Mesenchymal stem cell (in vitro differentiated cells and primary cell): Measurements from ENCODE around the gene TRIP12.

ENCODE experiments used
- DNase-seq: peaks from one replicate; pipeline ENCODE4 v3.0.0-alpha.2; 2013
- H2AFZ ChIP-seq: one replicate; pipeline ENCODE4 v1.6.1; 2013; ENCODE audit warnings: low read depth, mild to moderate bottlenecking, control low read depth, inconsistent platforms, low read length, moderate library complexity
- H2AK5ac ChIP-seq: 2 replicates; pipeline ENCODE4 v1.6.1; 2013; ENCODE audit warnings: low read length, moderate library complexity, mild to moderate bottlenecking, inconsistent platforms; ENCODE audit not compliant: severe bottlenecking
- H2BK120ac ChIP-seq: one replicate; pipeline ENCODE4 v1.6.1; 2013; ENCODE audit warnings: low read depth, mild to moderate bottlenecking, inconsistent platforms, low read length, moderate library complexity
- H2BK12ac ChIP-seq, 2 experiments: one replicate each; pipeline ENCODE4 v1.6.1; 2013; ENCODE audit warnings: inconsistent platforms in 2 of 2, low read length in 2 of 2, mild to moderate bottlenecking in 2 of 2, moderate library complexity in 2 of 2, control low read depth in 1 of 2
- H2BK15ac ChIP-seq: one replicate; pipeline ENCODE4 v1.6.1; 2013; ENCODE audit warnings: mild to moderate bottlenecking, low read depth, inconsistent platforms; ENCODE audit not compliant: poor library complexity, severe bottlenecking
- H2BK5ac ChIP-seq: 2 replicates; pipeline ENCODE4 v1.6.1; 2013; ENCODE audit warnings: low read depth, mild to moderate bottlenecking, low read length, control low read depth, inconsistent platforms; ENCODE audit not compliant: poor library complexity, severe bottlenecking
- H3K14ac ChIP-seq, 2 experiments: one replicate each; pipeline ENCODE4 v1.6.1; 2013; ENCODE audit warnings: inconsistent platforms in 2 of 2, low read length in 2 of 2, control low read depth in 1 of 2, mild to moderate bottlenecking in 1 of 2, moderate library complexity in 1 of 2
- H3K18ac ChIP-seq, 2 experiments: one replicate each; pipeline ENCODE4 v1.6.1; 2013; ENCODE audit warnings: inconsistent platforms in 2 of 2, low read length in 2 of 2, control low read depth in 1 of 2, low read depth in 1 of 2, mild to moderate bottlenecking in 1 of 2
- H3K23ac ChIP-seq, 2 experiments: one replicate each; pipeline ENCODE4 v1.6.1; 2013; ENCODE audit warnings: inconsistent platforms in 2 of 2, low read length in 2 of 2, mild to moderate bottlenecking in 2 of 2, moderate library complexity in 2 of 2, control low read depth in 1 of 2
- H3K27ac ChIP-seq: 2 replicates; pipeline ENCODE4 v1.5.1; 2013; ENCODE audit warnings: mild to moderate bottlenecking, moderate library complexity, low read length, control low read depth, inconsistent platforms; ENCODE audit not compliant: poor library complexity, severe bottlenecking
- H3K27me3 ChIP-seq, 2 experiments: 2 replicates each; pipeline versions ENCODE4 v1.6.1 to v1.7.0; 2013; ENCODE audit warnings: low read length in 2 of 2, mild to moderate bottlenecking in 2 of 2, moderate library complexity in 2 of 2, control low read depth in 1 of 2, inconsistent platforms in 1 of 2; ENCODE audit not compliant: control insufficient read depth in 1 of 2, insufficient read depth in 1 of 2
- H3K36me3 ChIP-seq, 2 experiments: 2 replicates each; pipeline versions ENCODE4 v1.6.1 to v1.7.0; 2013; ENCODE audit warnings: low read length in 2 of 2, control low read depth in 1 of 2, inconsistent platforms in 1 of 2, low read depth in 1 of 2, mild to moderate bottlenecking in 1 of 2; ENCODE audit not compliant: insufficient read depth in 2 of 2, control insufficient read depth in 1 of 2
- H3K4ac ChIP-seq, 2 experiments: one replicate each; pipeline ENCODE4 v1.6.1; 2013; ENCODE audit warnings: inconsistent platforms in 2 of 2, low read length in 2 of 2, mild to moderate bottlenecking in 2 of 2, moderate library complexity in 2 of 2, control low read depth in 1 of 2, low read depth in 1 of 2
- H3K4me1 ChIP-seq: 2 replicates; pipeline ENCODE4 v1.6.1; 2013; ENCODE audit warnings: low read depth, low read length, control low read depth; ENCODE audit not compliant: control insufficient read depth, insufficient read depth
- H3K4me2 ChIP-seq: 2 replicates; pipeline ENCODE4 v1.6.1; 2013; ENCODE audit warnings: low read length, mild to moderate bottlenecking, inconsistent platforms; ENCODE audit not compliant: poor library complexity, severe bottlenecking
- H3K4me3 ChIP-seq, 2 experiments: 2 replicates each; pipeline versions ENCODE4 v1.5.1 to v1.7.0; 2013; ENCODE audit warnings: low read length in 2 of 2, mild to moderate bottlenecking in 2 of 2, control low read depth in 1 of 2, low read depth in 1 of 2; ENCODE audit not compliant: insufficient read depth in 1 of 2
- H3K79me1 ChIP-seq: replicated peaks from 2 replicates; pipeline ENCODE4 v1.6.1; 2013; ENCODE audit warnings: mild to moderate bottlenecking, control low read depth, low read length, inconsistent platforms; ENCODE audit not compliant: poor library complexity, severe bottlenecking
- H3K9ac ChIP-seq: 2 replicates; pipeline ENCODE4 v1.7.0; 2013; ENCODE audit warnings: mild to moderate bottlenecking, low read length, moderate library complexity
- H3K9me3 ChIP-seq: 2 replicates; pipeline ENCODE4 v1.7.0; 2013; ENCODE audit warnings: mild to moderate bottlenecking, low read length; ENCODE audit not compliant: control insufficient read depth
- H4K8ac ChIP-seq: one replicate; pipeline ENCODE4 v1.6.1; 2013; ENCODE audit warnings: inconsistent platforms, mild to moderate bottlenecking, low read length, moderate library complexity
- H4K91ac ChIP-seq: one replicate; pipeline ENCODE4 v1.6.1; 2013; ENCODE audit warnings: mild to moderate bottlenecking, low read length, inconsistent platforms
- WGBS: methylation state at CpG from one replicate; pipeline ENCODE4 v1.1.7; 2013; ENCODE audit warnings: mixed read lengths; 5-methylcytosine and 5-hydroxymethylcytosine counted together

Gene TRIP12

DNA sequence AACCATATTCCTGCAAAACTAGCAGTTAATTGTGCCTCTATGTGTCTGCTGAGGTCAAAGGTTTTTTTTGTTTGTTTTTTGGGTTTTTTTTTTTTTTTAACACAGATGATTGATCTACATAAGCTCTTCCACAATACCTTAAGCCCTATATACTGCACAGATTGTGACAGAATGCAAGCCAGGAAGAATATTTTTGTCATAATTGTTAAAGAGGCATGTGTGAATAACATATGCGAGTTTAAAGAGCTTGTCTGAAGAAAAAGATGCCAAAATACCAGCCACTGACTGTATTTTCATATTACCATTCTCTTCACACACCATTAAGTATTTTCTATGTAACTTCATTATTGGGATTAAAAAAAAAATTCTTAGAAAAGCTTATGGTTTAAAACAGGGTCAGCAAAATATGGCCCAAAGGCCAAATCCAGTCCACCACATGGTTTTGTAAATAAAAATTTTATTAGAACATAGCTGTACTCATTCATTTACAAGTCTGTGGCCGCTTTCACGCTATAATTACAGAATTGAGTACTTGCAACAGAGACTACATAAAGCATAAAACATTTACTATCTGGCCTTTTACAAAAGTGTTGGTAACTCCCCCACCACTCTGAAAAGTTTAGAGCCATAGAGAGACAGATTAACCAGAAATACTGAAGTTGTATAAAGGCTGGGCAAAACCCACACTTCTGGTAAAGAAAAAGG is 89.9 kb downstream of the TRIP12 start:
- Histone ChIP-seq H3K4me3 (no peak overlapping the region), H3K79me1 (peaks cover 13% of the 10 kb centered on the region), H4K8ac (no peak overlapping the region), H3K36me3 (peaks cover 14 to 84% of the 10 kb centered on the region in 2 experiments), H2BK5ac (no peak overlapping the region), H2AFZ (no peak overlapping the region), H3K27me3 (no peaks in the 10 kb centered on the region), H2AK5ac (no peak overlapping the region), H3K9ac (no peak overlapping the region), H3K9me3 (no peaks in the 10 kb centered on the region), H3K4ac (no peak overlapping the region), H2BK15ac (no peak overlapping the region), H3K4me1 (peaks cover 6% of the 10 kb centered on the region), H3K27ac (no peak overlapping the region), H4K91ac (no peak overlapping the region), H3K18ac (no peak overlapping the region), H3K23ac (no peak overlapping the region), H2BK120ac (no peak overlapping the region), H3K14ac (no peak overlapping the region), H2BK12ac (no peak overlapping the region), H3K4me2 (no peak overlapping the region)
- DNase-seq, result no peak
- 100% methylated on average over 3 of the region's 3 CpGs for WGBS

DNA sequence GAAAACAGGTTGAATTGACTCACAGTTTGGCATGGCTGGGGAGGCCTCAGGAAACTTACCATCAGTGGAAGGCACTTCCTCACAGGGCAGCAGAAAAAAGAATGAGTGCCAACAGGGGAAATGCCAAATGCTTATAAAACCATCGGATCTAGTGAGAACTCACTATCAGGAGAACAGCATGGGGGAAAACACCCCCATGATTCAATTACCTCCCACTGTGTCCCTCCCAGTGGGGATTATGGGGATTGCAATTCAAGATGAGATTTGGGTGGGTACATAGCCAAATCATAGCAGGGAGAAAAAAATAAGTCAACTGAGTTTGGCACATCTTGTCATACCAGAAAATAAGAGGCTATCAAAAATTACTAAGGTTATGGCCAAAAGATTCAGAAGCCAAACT is 96.3 kb downstream of the TRIP12 start:
- no peak for DNase-seq
- H4K91ac ChIP-seq, result no peak overlapping the region
- no peak overlapping the region for H2BK5ac ChIP-seq

DNA sequence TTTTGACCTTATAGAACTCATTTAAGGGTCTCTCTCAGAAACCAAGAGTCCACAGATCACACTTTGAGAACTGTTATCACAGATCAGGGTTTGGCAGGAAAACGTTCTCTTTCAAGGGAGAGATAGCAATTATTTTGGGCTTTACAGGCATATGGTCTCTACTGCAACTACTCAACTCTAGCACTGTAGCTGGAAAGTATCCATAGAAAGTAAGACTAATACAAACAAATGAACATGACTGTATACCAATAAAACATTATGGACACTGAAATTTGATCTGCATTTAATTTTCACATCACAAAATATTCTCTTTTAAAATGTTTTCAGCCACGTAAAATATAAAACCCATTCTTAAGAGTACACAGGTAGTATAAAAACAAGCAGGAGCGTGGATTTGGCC is 100.5 kb downstream of the TRIP12 start:
- no peak overlapping the region for H3K23ac ChIP-seq
- H2BK5ac ChIP-seq, result no peak overlapping the region
- H3K14ac ChIP-seq, result no peak overlapping the region
- no peak overlapping the region for H3K18ac ChIP-seq
- H4K8ac ChIP-seq, result no peak overlapping the region
- no peak for DNase-seq
- H2AFZ ChIP-seq, result no peak overlapping the region
- no peak overlapping the region for H2BK120ac ChIP-seq
- no peak overlapping the region for H2BK12ac ChIP-seq
- H3K4me2 ChIP-seq, result no peak overlapping the region
- peaks cover 11% of the 10 kb centered on the region for H3K79me1 ChIP-seq
- H3K9ac ChIP-seq, result no peak overlapping the region
- no peak overlapping the region for H2BK15ac ChIP-seq
- H3K4me1 ChIP-seq, result no peaks in the 10 kb centered on the region
- no peak overlapping the region for H4K91ac ChIP-seq
- H3K27me3 ChIP-seq, result no peaks in the 10 kb centered on the region
- no peaks in the 10 kb centered on the region for H3K9me3 ChIP-seq
- H2AK5ac ChIP-seq, result no peak overlapping the region
- 97% methylated on average over 2 of the region's 3 CpGs for WGBS
- H3K27ac ChIP-seq, result no peak overlapping the region
- H3K4ac ChIP-seq, result no peak overlapping the region
- peaks cover 14 to 79% of the 10 kb centered on the region in 2 experiments for H3K36me3 ChIP-seq
- no peak overlapping the region for H3K4me3 ChIP-seq

More for the DNA sequence above, 96.3 kb downstream of the TRIP12 start:
- H3K18ac ChIP-seq, result no peak overlapping the region
- no peak overlapping the region for H3K27ac ChIP-seq
- no peaks in the 10 kb centered on the region for H3K4me1 ChIP-seq
- no peaks in the 10 kb centered on the region for H3K27me3 ChIP-seq
- H2BK120ac ChIP-seq, result no peak overlapping the region
- H3K4me2 ChIP-seq, result no peak overlapping the region
- no peak overlapping the region for H3K4me3 ChIP-seq
- H3K14ac ChIP-seq, result no peak overlapping the region
- H2AFZ ChIP-seq, result no peak overlapping the region
- H2BK15ac ChIP-seq, result no peak overlapping the region
- no peak overlapping the region for H2BK12ac ChIP-seq
- peaks cover 10% of the 10 kb centered on the region for H3K79me1 ChIP-seq
- H3K36me3 ChIP-seq, result peaks cover 14 to 80% of the 10 kb centered on the region in 2 experiments
- WGBS, result no CpG with 5 or more reads among the region's 1 CpG
- no peak overlapping the region for H4K8ac ChIP-seq
- no peak overlapping the region for H3K9ac ChIP-seq
- no peaks in the 10 kb centered on the region for H3K9me3 ChIP-seq
- no peak overlapping the region for H2AK5ac ChIP-seq
- no peak overlapping the region for H3K4ac ChIP-seq
- no peak overlapping the region for H3K23ac ChIP-seq

DNA sequence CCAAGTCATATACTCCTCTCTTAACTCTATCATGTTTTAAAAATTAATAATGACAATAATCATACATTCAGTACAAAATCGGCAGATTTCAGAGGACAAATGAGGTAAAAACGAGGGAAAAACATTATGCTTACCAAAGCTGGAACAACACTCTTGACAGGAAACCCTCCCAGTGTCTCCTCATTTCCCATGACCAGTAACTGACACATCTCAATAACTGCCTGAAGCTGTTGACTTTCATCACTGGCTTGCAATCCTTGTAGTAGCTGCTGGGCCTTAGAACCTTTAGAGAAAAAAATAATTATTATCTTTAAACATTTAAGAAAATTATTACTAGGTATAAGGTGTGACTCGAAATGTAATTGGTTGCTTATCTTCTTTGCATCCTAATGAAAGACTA is 103.6 kb downstream of the TRIP12 start:
- Histone ChIP-seq H2BK120ac (no peak overlapping the region), H2AK5ac (no peak overlapping the region), H3K27ac (no peak overlapping the region), H3K4me2 (no peak overlapping the region), H3K4me3 (no peak overlapping the region), H3K27me3 (no peaks in the 10 kb centered on the region), H3K23ac (no peak overlapping the region), H2AFZ (no peak overlapping the region), H4K91ac (no peak overlapping the region), H4K8ac (no peak overlapping the region), H3K18ac (no peak overlapping the region), H3K4me1 (no peaks in the 10 kb centered on the region), H3K14ac (no peak overlapping the region), H2BK15ac (no peak overlapping the region), H3K9me3 (no peaks in the 10 kb centered on the region), H3K4ac (no peak overlapping the region), H3K79me1 (peaks cover 8% of the 10 kb centered on the region), H2BK5ac (no peak overlapping the region), H2BK12ac (no peak overlapping the region), H3K9ac (no peak overlapping the region), H3K36me3 (peaks cover 9 to 74% of the 10 kb centered on the region in 2 experiments)
- WGBS, result 100% methylated on average over 3 of the region's 3 CpGs
- DNase-seq, result no peak
